Astrocyte of the spinal cord (primary cell): ENCODE results near the gene NUDT15.

Experiments
- DNase-seq: peaks from one replicate; pipeline ENCODE4 v3.0.0; 2011; ENCODE audit warnings: low read depth, low spot score
- H3K4me3 ChIP-seq: 2 replicates; pipeline ENCODE4 v1.5.1; 2011; ENCODE audit warnings: low read depth, mild to moderate bottlenecking, low read length, moderate library complexity
- in situ Hi-C: cut with HindIII; loops from 2 replicates; pipeline ENCODE4 v1.10.0; 2017; ENCODE audit warnings: low sequenced_read_pairs
- TF ChIP-seq, protein P1 (sequence below): IDR thresholded peaks from 2 replicates; pipeline ENCODE4 v1.5.1; 2012; ENCODE audit warnings: low read depth, mild to moderate bottlenecking, low read length, inconsistent platforms

The NUDT15 gene

DNA sequence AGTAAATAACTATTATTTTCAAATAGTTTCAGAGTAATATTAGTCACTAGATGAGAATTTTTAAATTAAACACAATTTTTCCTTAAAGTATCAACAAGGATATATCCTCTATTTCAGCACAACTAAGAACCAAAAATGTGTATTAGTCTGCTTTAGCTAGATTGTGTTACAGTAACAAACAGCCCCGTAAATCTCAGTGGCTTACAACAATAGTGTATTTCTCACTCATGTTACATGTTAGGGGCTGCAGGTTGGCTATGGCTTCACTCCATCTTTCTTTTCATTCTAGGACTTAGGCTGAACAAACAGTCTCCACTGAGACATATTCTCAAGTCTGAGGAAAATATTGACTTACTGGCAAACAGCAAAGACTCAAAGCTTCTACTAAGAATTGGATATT is 24.9 kb upstream of the NUDT15 start:
- in situ Hi-C loops: no loop called here
- no peak for DNase-seq
- no peak overlapping the region for H3K4me3 ChIP-seq
- TF ChIP-seq, protein P1, sequence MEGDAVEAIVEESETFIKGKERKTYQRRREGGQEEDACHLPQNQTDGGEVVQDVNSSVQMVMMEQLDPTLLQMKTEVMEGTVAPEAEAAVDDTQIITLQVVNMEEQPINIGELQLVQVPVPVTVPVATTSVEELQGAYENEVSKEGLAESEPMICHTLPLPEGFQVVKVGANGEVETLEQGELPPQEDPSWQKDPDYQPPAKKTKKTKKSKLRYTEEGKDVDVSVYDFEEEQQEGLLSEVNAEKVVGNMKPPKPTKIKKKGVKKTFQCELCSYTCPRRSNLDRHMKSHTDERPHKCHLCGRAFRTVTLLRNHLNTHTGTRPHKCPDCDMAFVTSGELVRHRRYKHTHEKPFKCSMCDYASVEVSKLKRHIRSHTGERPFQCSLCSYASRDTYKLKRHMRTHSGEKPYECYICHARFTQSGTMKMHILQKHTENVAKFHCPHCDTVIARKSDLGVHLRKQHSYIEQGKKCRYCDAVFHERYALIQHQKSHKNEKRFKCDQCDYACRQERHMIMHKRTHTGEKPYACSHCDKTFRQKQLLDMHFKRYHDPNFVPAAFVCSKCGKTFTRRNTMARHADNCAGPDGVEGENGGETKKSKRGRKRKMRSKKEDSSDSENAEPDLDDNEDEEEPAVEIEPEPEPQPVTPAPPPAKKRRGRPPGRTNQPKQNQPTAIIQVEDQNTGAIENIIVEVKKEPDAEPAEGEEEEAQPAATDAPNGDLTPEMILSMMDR: no peak

DNA sequence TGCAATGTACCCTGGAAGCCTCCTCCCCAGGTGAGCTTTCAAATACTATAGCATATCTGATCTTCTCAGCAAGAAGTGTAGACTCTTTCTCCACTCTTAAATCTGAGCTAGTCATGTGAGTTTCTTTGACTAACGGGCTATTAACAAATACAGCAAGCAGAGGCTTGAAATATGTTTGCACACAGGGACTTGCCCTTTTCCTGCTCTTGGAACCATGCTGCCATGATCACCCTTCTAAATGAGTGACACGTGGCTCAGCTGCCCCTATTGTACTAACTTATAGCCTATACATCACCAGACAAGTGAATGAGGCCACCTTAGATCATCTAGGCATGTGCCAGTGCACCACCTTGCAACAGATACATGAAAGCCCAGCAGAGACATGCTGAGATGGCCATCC is 23.2 kb upstream of the NUDT15 start:
- no peak for DNase-seq
- no peak overlapping the region for H3K4me3 ChIP-seq
- in situ Hi-C loops: no loop called here
- TF ChIP-seq, protein P1: no peak

DNA sequence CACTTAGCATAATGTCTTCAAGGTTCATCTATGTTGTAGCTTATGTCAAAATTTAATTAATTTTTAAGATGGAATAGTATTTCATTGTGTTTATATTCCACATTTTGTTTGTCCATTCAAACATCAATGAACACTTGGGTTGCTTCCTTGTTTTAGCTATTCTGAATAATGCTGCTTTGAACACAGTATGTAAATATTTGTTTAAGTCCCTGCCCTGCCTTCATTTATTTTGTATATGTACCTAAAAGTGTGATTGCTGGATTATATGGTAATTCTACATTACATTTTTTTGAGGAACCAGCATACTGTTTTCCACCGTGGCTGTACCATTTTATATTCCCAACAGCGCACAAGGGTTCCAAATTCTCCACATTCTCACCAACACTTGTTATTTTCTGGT is 18.9 kb upstream of the NUDT15 start:
- no peak for DNase-seq
- H3K4me3 ChIP-seq: no peak overlapping the region
- TF ChIP-seq, protein P1: no peak
- in situ Hi-C loops: no loop called here

DNA sequence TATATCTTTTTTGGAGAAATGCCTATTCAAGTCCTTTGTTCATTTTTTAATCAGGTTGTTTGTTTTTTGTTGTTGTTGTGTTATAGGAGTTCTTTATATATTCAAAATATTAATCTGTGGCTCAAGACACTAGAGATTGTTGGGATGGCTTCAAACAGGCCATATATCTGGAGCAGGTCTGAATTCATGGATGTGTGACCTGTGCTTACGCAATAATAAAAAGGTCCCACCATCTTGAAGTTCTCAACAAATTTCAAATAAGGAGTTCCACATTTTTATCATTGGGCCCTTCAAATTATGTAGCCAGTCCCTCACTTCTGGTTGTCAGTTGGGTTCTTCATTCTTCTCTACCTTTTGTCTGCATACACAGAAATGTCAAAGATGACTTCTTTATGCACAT is 17.7 kb upstream of the NUDT15 start:
- H3K4me3 ChIP-seq: no peak overlapping the region
- DNase-seq: no peak
- in situ Hi-C loops: no loop called here
- TF ChIP-seq, protein P1: no peak

DNA sequence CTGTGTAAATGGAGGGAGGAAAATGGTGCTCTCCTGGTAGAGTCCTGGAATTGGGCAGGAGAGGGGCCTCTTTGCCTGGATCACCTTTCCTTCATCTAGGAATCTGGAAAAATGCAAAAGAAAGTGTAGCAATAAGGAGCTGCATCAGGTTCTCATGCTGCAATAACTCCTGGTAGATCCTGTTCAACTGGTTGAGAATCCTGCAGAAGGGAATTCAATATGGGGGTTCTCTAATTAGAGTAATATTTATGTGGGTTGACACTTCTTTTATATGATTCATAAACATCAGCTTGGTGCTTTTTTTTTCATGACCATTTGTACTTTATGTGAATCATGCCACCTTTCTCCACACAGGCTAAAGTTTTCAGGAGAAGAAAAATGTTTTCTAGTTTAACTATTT is 9.5 kb upstream of the NUDT15 start:
- in situ Hi-C loops: no loop called here

DNA sequence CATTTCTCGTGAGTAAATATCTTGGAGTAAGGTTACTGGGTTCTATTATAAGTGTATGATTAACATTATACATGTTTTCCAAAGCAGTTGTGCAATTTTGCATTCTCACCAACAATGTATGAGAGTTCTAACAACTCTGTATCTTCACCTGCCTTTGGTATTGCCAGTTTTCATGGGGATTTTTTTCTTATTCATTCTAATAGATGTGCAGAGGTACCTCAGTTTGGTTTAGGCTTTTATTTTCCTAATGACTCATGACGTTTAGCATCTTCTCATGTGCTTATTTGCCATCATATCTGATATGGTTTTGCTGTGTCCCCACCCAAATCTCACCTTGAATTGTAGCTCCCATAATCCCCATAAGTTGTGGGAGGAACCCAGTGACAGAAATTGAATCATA is 7.7 kb upstream of the NUDT15 start:
- no peak for DNase-seq
- TF ChIP-seq, protein P1: no peak
- no peak overlapping the region for H3K4me3 ChIP-seq
- in situ Hi-C loops: no loop called here

More for the DNA sequence above, 9.5 kb upstream of the NUDT15 start:
- TF ChIP-seq, protein P1: no peak
- DNase-seq: no peak
- H3K4me3 ChIP-seq: no peak overlapping the region

DNA sequence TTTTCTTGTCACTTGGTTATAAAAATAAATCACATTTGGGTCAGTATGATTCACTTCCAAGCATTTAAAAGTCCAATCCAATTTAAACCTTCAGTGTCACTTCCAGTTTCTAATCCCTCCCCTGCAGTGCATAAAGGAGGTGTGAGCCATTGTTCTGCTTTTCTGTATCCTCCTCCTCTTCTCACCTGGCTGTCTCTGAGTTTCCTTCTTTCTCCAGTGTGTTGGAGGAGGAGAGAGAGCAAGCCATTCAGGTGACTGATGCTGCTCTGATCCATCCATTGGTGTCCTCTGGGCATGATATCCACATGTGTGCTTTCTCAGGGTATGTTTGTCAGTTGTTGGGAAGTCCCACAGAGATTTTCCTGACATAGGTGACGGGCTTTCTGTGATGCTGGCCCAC is 1.2 kb downstream of the NUDT15 start:
- no peak overlapping the region for H3K4me3 ChIP-seq
- TF ChIP-seq, protein P1: no peak
- DNase-seq: no peak
- in situ Hi-C loops: no loop called here
